Measurements from ENCODE around the gene ATP2C2. TPM values are rescaled to one million over a fixed set of nuclear protein-coding genes. Genes with fewer than 3 reads are reported as not detected.
A peak's percentile ranks its signal among the peaks of the same experiment; 100 is the strongest.

ATP2C2 gene
- total RNA-seq, 1 donor from 2014 or later, result not detected

GRCh38 chr16:84502581-84502980 lies 134.2 kb downstream of the ATP2C2 start:
- no peaks in the 10 kb centered on the region for H3K27me3 Mint-ChIP-seq (ENCODE audit: low read depth)
- DNase-seq (ENCODE audit: low spot score), result no peak
- intact Hi-C loops (cut with micrococcal nuclease), result loop anchor here (10.0 kb wide), 1 partner anchor 418 kb away; no protein-coding TSS in a partner anchor
- no peak overlapping the region for H3K4me3 Mint-ChIP-seq (ENCODE audit: low read depth)
- peaks cover 26% of the 10 kb centered on the region for H3K4me1 Mint-ChIP-seq (ENCODE audit: low read depth)
- no peaks in the 10 kb centered on the region for H3K9me3 Mint-ChIP-seq
- no peak overlapping the region for H3K27ac Mint-ChIP-seq
- H3K36me3 Mint-ChIP-seq (ENCODE audit: low read depth), result peaks cover 17% of the 10 kb centered on the region

- Mint-ChIP-seq H3K27me3 (ENCODE audit: low read depth) (no peaks in the 10 kb centered on the region), H3K36me3 (ENCODE audit: low read depth) (peaks cover 11% of the 10 kb centered on the region), H3K9me3 (no peaks in the 10 kb centered on the region), H3K27ac (no peak overlapping the region), H3K4me3 (ENCODE audit: low read depth) (peak overlapping the region; percentile 56), H3K4me1 (ENCODE audit: low read depth) (peaks cover 38% of the 10 kb centered on the region)
- intact Hi-C loops (cut with micrococcal nuclease), result loop anchor here (10.0 kb wide), 1 partner anchor 419 kb away; no protein-coding TSS in a partner anchor
- DNase-seq (ENCODE audit: low spot score), result no peak
Measured at GRCh38 chr16:84503751-84504395, 135.5 kb downstream of the ATP2C2 start.

GRCh38 chr16:84504420-84505248 lies 136.3 kb downstream of the ATP2C2 start, which contains the start of gene MEAK7:
MEAK7 (minus strand) TSS chr16:84504659; CDS start chr16:84498086, 6,573 bp downstream.
- DNase-seq (ENCODE audit: low spot score), result peak; percentile 96
- H3K4me1 Mint-ChIP-seq (ENCODE audit: low read depth), result peaks cover 44% of the 10 kb centered on the region
- peak within 1 kb of the TSS; percentile 89 for H3K27ac Mint-ChIP-seq
- peaks cover 12% of the 10 kb centered on the region for H3K36me3 Mint-ChIP-seq (ENCODE audit: low read depth)
- no peaks in the 10 kb centered on the region for H3K9me3 Mint-ChIP-seq
- intact Hi-C loops (cut with micrococcal nuclease), result loop anchor here (5.0 to 10.0 kb wide), 2 partner anchors 223 to 420 kb away; no protein-coding TSS in a partner anchor
- H3K4me3 Mint-ChIP-seq (ENCODE audit: low read depth), result peak within 1 kb of the TSS; percentile 88
- no peaks in the 10 kb centered on the region for H3K27me3 Mint-ChIP-seq (ENCODE audit: low read depth)

- intact Hi-C loops (cut with micrococcal nuclease), result loop anchor here (1.0 to 10.0 kb wide), 4 partner anchors 222 to 549 kb away; no protein-coding TSS in a partner anchor
- Mint-ChIP-seq H3K36me3 (ENCODE audit: low read depth) (peaks cover 6% of the 10 kb centered on the region), H3K4me3 (ENCODE audit: low read depth) (peak overlapping the region; percentile 88), H3K9me3 (no peaks in the 10 kb centered on the region), H3K27ac (peak overlapping the region; percentile 89), H3K4me1 (ENCODE audit: low read depth) (peaks cover 44% of the 10 kb centered on the region), H3K27me3 (ENCODE audit: low read depth) (no peaks in the 10 kb centered on the region)
- no peak for DNase-seq (ENCODE audit: low spot score)
Measured at GRCh38 chr16:84505249-84506187, 137.2 kb downstream of the ATP2C2 start.

GRCh38 chr16:84507011-84507982 lies 139.0 kb downstream of the ATP2C2 start:
- Mint-ChIP-seq H3K9me3 (no peaks in the 10 kb centered on the region), H3K27ac (peak overlapping the region; percentile 83), H3K27me3 (ENCODE audit: low read depth) (no peaks in the 10 kb centered on the region), H3K4me1 (ENCODE audit: low read depth) (peaks cover 53% of the 10 kb centered on the region), H3K36me3 (ENCODE audit: low read depth) (peaks cover 6% of the 10 kb centered on the region), H3K4me3 (ENCODE audit: low read depth) (peak overlapping the region; percentile 68)
- no peak for DNase-seq (ENCODE audit: low spot score)
- intact Hi-C loops (cut with micrococcal nuclease), result loop anchor here (2.0 to 10.0 kb wide), 3 partner anchors 220 to 550 kb away; no protein-coding TSS in a partner anchor

GRCh38 chr16:84508502-84508901 lies 140.2 kb downstream of the ATP2C2 start:
- Mint-ChIP-seq H3K36me3 (ENCODE audit: low read depth) (peaks cover 6% of the 10 kb centered on the region), H3K9me3 (no peaks in the 10 kb centered on the region), H3K27ac (peak overlapping the region; percentile 42), H3K4me3 (ENCODE audit: low read depth) (peak overlapping the region; percentile 7), H3K27me3 (ENCODE audit: low read depth) (no peaks in the 10 kb centered on the region), H3K4me1 (ENCODE audit: low read depth) (peaks cover 62% of the 10 kb centered on the region)
- peak; percentile 30 for DNase-seq (ENCODE audit: low spot score)
- intact Hi-C loops (cut with micrococcal nuclease), result loop anchor here (5.0 to 10.0 kb wide), 2 partner anchors 219 to 424 kb away; no protein-coding TSS in a partner anchor

- intact Hi-C loops (cut with micrococcal nuclease), result loop anchor here (5.0 to 10.0 kb wide), 2 partner anchors 218 to 424 kb away; no protein-coding TSS in a partner anchor
- no peak overlapping the region for H3K27ac Mint-ChIP-seq
- no peaks in the 10 kb centered on the region for H3K9me3 Mint-ChIP-seq
- no peaks in the 10 kb centered on the region for H3K27me3 Mint-ChIP-seq (ENCODE audit: low read depth)
- H3K36me3 Mint-ChIP-seq (ENCODE audit: low read depth), result peaks cover 6% of the 10 kb centered on the region
- peaks cover 65% of the 10 kb centered on the region for H3K4me1 Mint-ChIP-seq (ENCODE audit: low read depth)
- no peak for DNase-seq (ENCODE audit: low spot score)
- no peak overlapping the region for H3K4me3 Mint-ChIP-seq (ENCODE audit: low read depth)
Measured at GRCh38 chr16:84509032-84509950, 141.0 kb downstream of the ATP2C2 start.

GRCh38 chr16:84511180-84511800 lies 143.0 kb downstream of the ATP2C2 start:
- H3K4me1 Mint-ChIP-seq (ENCODE audit: low read depth), result peaks cover 68% of the 10 kb centered on the region
- no peak overlapping the region for H3K4me3 Mint-ChIP-seq (ENCODE audit: low read depth)
- H3K27me3 Mint-ChIP-seq (ENCODE audit: low read depth), result no peaks in the 10 kb centered on the region
- H3K36me3 Mint-ChIP-seq (ENCODE audit: low read depth), result peaks cover 8% of the 10 kb centered on the region
- H3K9me3 Mint-ChIP-seq, result no peaks in the 10 kb centered on the region
- intact Hi-C loops (cut with micrococcal nuclease), result loop anchor here (1.0 to 5.0 kb wide), 2 partner anchors 111 to 226 kb away; no protein-coding TSS in a partner anchor
- DNase-seq (ENCODE audit: low spot score), result peak; percentile 75
- peak overlapping the region; percentile 74 for H3K27ac Mint-ChIP-seq

- no peaks in the 10 kb centered on the region for H3K27me3 Mint-ChIP-seq (ENCODE audit: low read depth)
- peaks cover 13% of the 10 kb centered on the region for H3K36me3 Mint-ChIP-seq (ENCODE audit: low read depth)
- DNase-seq (ENCODE audit: low spot score), result no peak
- no peak overlapping the region for H3K4me3 Mint-ChIP-seq (ENCODE audit: low read depth)
- peak overlapping the region; percentile 74 for H3K27ac Mint-ChIP-seq
- H3K4me1 Mint-ChIP-seq (ENCODE audit: low read depth), result peaks cover 70% of the 10 kb centered on the region
- intact Hi-C loops (cut with micrococcal nuclease), result loop anchor here (1.0 to 5.0 kb wide), 2 partner anchors 110 to 225 kb away; no protein-coding TSS in a partner anchor
- no peaks in the 10 kb centered on the region for H3K9me3 Mint-ChIP-seq
Measured at GRCh38 chr16:84511831-84512230, 143.5 kb downstream of the ATP2C2 start.

GRCh38 chr16:84513123-84513522 lies 144.8 kb downstream of the ATP2C2 start:
- intact Hi-C loops (cut with micrococcal nuclease), result loop anchor here (5.0 kb wide), 1 partner anchor 224 kb away; no protein-coding TSS in a partner anchor
- Mint-ChIP-seq H3K9me3 (no peaks in the 10 kb centered on the region), H3K27ac (peak overlapping the region; percentile 97)

More at GRCh38 chr16:84513123-84513522, 144.8 kb downstream of the ATP2C2 start:
- no peak overlapping the region for H3K4me3 Mint-ChIP-seq (ENCODE audit: low read depth)
- H3K36me3 Mint-ChIP-seq (ENCODE audit: low read depth), result peaks cover 15% of the 10 kb centered on the region
- H3K27me3 Mint-ChIP-seq (ENCODE audit: low read depth), result no peaks in the 10 kb centered on the region
- DNase-seq (ENCODE audit: low spot score), result no peak
- peaks cover 67% of the 10 kb centered on the region for H3K4me1 Mint-ChIP-seq (ENCODE audit: low read depth)
